ENCODE measurements around the gene UHRF1.

GRCh38 chr19:4904481-4904880 is 4.8 kb upstream of the UHRF1 start:
- TF ChIP-seq CTCF (IDR thresholded peaks at IDR 0.05) = no peak
- TF ChIP-seq POLR2A (IDR thresholded peaks at IDR 0.05) = no peak
